GM18861 (cell line): ENCODE results near the gene TEF.
A peak's percentile ranks its signal among the peaks of the same experiment; 100 is the strongest.

Experiments
- ATAC-seq: cut with Tn5 transposase; IDR thresholded peaks from one replicate; pipeline ENCODE4 v1.9.1; 2021; ENCODE audit not compliant: unreplicated experiment

Gene TEF, protein sequence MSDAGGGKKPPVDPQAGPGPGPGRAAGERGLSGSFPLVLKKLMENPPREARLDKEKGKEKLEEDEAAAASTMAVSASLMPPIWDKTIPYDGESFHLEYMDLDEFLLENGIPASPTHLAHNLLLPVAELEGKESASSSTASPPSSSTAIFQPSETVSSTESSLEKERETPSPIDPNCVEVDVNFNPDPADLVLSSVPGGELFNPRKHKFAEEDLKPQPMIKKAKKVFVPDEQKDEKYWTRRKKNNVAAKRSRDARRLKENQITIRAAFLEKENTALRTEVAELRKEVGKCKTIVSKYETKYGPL

DNA sequence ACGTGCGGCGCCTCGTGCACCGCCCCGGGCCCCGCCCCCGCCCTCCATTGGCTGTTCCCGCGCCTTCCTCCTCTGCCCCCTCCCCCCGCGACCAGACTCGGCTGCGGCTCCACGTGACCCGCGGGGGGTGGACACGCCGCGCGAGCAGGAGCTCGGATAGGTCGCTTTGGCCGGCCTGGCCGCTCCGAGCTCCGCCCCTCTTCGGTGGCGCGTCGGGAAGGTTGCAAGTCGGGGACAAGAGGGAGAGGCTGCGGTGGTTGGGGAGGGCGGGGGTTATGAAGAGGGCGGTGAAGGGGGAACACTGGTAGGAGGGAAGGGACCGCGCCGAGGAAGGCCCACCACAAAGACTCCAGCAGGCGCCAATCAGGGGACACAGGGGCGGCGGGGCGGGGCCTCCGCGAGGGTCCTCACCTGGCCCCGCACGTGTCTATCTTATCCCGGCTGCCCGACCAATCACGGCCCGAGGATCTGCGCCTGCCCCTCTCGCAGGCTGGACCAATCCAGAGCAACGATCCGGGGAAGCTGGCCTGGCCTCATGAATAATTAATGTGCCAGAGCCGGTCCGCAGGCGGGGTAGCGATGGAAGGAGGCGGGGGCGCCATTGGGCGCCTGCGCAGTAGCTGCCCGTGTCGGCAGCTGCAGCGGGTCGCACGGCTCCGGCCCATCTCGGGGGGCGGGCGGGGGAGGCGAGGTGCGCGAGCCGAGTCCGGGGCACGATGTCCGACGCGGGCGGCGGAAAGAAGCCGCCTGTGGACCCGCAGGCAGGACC is at the start of gene TEF:
Gene TEF (plus strand): TSS at position 614 of the 769 bp plus-strand sequence. CDS start 103 bp downstream, at position 717.
- peak; percentile 86 for ATAC-seq

DNA sequence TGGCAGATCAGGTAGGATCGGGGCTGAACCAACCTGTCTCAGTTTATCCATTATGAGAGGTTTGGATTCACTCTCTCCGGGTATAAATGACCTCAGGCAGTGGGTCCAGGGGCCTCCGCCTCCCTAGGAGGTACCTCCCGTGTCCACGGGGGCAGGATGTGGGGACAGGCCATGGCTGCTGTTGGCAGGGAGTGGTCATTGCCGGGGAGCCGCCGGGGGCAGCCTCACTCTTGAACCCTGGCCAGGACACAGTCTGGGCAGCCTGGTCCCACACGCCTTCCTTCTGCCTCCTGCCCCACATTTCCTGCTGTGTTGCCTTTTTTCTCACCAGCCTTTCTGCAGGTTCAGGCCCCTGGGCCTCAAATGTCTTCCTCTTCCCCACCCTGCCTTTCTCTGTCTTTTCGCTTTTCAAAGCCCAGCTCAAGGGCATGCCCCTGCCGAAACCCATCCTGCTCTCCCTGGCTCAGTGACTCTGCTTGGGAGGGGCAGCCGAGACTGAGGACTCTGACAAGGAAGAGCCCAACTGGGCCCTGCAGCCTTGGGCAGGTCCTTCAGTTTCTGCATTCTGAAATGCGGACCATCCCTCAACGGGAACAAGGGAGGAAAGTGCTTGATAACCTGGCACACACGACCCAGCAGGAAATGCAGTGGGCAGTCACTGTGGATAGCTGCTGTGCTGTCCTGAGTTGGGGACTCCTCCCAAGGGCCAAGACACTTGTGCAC is 49.4 kb upstream of the TEF start:
- no peak for ATAC-seq

DNA sequence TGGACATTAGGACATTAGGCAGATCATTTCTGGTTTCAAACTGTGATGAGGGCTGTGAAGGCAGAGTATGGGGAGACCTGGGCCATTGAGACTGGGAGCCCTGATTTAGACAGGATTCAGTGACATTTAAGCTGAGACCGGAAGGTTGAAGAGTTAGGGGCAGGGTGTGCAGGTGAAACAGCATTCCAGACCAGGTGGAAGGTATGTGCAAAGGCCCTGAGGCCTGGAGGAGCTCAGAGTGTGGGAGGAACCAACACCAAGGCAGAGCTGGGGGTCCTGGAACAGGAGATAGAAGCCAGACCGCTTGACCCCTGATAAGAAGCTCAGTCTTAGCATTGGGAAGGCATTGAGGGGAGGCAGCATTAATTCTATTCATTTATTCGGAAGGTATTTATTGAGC is 47.9 kb upstream of the TEF start:
- no peak for ATAC-seq

DNA sequence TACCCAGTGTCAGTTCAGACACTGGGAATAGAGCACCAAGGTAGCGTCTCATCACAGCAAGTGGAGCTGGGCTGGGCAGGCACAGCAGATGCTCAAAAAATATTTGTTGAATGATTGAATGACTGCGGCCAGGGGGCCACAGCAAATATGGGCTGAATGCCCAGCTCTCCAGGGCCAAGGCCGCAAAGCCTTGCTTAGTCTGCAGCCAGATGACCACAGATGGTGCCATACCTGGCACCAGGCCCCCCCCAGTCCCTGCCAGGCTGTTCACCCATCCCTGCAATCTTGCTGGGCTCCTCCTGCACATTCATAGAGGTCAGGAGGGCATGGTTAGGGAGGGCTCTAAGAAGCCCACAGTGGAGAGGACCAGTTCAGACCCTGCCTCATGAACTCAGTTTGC is 47.5 kb upstream of the TEF start:
- ATAC-seq: no peak

DNA sequence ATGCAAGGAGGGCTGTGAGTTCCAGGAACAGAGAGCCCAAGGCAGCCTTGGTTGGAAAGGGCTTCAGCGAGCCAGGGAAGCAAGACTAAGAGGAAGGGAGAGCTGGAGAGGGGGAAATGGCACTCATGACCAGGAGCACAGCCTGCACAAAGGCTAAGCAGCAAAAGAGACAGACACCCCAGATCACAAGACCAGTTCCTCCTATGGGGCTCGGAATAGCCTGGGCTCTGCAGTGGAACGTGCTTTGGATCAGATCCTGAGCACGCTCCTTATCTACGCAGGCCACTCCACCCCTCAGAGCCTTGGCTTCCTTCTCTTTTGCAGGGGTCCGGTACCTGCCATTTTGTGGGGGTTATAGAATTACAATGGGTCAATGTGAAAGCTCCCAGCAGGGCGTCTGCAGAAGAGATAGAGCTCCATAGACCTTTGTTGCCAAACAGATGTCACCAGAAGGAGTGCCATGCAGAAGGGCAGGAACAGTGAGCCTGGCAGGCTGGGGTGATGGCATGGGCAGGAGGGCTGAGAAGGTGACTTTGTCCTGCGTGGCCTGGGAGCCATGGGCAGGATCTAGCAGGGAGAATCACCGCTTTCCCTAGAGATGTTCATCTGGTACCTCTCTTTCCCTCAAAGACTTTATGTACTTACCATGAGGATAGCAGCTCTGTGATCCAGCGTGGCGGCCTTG is 46.6 kb upstream of the TEF start:
- ATAC-seq: no peak

DNA sequence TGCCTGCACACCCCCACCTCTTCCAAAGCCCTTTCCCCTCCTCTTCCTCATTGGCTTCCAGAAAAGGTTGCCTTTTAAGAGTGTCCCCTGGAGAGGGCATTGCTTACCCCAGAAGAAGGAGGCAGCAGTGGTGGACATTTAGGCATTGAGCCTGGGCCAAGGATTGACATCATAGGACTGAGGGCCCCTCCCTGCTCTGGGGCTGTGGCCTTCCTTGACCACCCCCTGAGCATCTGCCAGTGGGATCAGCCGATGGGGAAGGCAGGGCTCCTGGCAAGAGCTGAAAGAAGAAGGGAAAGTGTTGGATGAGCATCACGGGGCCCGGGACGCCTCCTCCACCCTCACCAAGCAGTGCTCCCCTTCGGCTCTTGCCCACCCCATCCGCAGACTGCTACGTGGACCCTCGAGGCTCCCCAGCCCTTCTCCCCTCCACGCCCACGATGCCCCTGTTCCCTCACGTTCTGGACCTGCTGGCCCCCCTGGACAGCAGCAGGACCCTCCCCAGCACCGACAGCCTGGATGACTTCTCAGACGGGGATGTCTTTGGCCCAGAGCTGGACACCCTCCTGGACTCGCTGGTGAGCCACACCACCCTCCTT is 43.0 kb upstream of the TEF start:
- no peak for ATAC-seq

DNA sequence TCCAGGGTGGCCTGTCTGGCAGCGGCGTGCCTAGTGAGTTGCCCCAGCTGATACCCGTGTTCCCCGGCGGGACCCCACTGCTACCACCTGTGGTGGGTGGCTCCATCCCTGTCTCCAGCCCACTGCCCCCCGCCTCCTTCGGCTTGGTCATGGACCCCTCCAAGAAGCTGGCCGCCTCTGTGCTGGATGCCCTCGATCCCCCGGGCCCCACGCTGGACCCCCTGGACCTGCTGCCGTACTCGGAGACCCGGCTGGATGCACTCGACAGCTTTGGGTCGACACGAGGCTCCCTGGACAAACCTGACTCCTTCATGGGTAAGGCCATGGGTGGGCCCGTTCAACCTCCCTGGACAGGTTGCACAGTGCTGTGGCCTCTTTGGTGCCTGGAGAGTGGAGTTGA is 41.9 kb upstream of the TEF start:
- no peak for ATAC-seq

DNA sequence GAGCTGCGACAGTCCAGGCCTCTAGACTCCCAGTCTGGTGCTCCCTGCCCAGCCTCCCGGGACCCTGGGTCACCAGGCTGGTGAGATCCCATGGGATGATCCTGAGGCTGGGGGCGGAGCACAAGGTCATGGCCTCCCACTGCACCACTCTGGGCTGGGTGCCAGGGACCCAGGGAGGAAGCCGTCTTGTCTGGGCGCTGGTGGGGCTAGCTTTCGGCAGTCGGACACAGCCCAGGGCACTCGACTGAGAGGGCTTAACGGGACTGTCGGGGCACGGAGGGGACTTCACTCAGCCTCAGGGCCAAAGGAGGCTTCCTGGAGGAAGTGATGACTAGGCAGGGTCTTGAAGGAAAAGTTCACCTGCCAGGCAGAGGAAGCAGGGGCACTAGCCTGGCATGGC is 41.4 kb upstream of the TEF start:
- no peak for ATAC-seq

DNA sequence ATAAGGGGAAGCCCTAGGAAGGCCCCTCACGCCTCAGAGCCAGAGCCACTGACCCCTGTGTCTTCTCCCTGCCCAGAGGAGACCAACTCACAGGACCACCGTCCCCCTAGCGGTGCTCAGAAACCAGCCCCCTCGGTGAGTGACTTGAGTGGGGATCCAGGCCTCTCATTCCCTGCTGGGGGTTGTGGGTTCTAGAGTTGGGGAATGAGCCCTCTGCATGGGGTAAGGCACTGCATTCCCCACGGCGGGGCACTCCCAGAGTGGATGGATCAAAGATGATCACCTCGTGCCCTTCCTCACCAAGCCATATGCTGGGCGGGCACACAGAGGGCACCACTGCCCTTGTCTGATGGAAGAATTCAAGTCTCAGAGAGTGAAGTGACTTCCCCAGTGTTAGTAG is 40.7 kb upstream of the TEF start:
- no peak for ATAC-seq

DNA sequence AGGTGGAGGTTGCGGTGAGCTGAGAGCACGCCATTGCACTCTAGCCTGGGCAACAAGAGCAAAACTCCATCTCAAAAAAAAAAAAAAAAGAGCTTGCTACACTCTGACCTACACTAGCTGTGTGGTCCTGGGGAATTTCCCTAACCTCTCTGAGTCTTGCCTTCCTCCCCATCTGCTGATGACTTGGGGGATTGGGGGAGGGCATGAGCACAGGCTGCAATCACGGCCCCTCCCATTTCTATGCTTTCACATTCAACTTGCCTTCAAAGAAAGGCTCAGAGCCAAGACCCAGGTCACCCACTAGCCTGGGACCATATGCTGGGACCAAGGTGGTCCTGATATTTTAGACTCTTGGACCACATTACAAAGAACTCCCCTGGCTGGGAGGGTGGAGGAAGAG is 39.8 kb upstream of the TEF start:
- no peak for ATAC-seq

DNA sequence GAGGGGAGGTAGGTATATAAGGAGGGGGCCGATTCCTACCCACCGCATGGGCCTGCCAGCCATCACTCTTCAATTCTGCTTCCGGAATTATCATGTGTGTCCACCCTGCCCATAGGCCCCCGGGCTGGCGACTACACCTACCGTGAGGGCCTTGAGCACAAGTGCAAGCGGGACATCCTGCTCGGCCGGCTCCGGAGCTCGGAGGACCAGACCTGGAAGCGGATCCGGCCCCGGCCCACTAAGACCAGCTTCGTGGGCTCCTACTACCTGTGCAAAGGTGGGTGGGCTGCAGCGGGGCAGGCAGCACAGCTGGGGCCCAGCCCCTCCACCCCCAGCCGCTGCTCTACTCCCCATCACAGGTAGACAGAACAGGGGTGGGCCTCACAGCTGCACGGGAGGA is 38.4 kb upstream of the TEF start:
- ATAC-seq: no peak

DNA sequence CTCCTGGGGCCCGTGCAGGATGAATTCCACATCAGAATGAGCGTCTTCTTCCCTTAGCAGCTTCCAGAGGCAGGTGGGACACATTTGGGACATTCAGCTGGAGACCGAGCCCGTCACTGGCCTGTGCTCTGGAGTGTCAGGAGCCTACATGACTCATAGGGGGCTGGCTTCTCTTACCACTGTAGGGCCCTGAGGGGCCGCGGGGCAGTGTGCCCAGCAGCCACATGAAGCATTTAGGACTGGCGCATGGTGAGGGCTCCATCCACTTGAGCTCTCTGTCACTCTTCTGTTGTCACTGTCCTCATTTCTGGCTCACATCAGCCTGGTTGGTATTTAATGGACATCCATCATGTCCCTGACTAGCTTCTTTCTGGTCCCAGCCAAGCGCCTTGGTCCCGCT is 38.0 kb upstream of the TEF start:
- no peak for ATAC-seq

DNA sequence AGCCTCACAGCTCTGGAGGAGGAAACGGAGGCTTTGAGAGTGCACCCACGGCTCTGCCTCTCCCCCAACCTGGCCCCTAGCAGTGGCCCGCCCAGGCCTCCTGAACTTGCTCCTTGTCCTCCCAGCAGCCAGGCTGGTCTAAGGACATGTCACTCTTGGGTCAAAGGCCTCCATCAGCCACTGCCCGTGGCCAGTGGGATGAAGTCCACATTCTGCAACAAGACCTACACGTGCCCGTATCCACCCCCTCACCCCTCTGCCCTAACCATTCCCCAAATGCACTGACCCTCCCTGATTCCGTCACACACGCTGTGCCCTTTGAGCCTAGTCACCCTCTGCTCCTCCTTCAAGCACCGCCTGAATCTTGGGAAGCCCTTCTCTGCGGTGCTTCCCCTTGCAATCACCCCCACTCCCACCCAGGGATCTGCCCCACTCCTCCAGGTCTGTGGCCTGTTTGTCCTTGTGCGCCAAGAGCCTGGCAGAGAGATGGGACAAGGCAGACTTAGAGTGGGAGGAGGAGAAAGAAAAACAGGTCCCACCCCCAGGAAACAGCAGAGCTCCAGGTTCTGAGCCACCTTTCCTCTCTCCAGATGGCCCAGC is 37.5 kb upstream of the TEF start:
- ATAC-seq: no peak

DNA sequence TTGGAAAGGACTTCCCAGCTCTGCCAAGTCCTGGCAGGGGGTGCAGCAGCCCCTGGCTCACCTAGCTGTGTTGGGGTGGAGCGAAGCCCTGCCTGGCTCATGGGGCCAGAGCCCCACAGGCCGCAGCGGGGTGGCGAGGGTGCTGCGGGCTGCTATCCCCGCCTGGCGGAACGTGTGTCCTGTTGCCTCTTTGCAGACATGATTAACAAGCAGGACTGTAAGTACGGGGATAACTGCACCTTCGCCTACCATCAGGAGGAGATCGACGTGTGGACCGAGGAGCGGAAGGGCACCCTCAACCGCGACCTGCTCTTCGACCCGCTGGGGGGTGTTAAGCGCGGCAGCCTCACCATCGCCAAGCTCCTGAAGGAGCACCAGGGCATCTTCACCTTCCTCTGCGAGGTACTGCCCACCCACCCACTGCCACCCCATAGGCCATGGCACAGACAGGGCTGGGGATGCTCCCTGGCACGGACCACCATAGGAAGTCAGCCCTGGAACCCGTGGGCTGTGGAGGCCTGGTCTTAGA is 35.9 kb upstream of the TEF start:
- ATAC-seq: no peak

DNA sequence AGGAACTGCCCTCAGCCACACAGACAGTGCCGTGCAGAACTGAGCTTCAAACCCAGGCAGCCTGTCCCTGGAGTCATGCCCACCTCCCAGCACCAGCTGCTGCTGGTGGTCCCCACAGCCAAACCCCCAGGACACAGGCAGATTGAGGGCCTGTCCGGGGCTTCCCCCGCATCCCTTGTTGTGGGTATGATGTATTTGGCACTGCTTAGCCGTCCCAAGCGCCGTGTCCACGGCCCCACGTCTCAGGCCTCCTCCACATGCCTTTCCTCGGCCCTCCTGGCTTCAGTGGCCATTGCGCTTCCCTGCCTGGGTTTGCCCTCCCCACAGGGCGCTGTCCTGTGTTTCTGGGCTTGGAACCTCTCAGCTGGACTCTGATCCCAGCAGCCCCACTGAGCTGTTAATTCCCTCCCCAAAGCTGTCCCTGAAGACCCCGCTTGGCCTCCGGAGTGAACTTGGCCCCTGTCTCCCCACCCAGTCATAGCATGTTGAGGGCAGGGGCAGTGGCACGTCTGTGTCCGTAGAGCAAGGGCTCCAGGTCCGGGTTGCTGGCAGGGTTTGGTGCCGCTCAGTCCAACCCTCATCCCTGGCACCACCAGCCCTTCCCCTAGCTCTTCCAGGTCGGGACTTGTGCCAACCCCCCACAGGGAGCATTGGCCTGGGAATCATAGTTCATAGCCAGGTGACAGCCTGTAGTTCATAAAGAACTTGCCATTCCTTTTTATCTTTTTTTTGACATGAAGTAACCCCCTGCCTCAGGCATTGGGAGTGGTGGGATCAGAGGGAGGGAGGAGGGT is 34.5 kb upstream of the TEF start:
- no peak for ATAC-seq

DNA sequence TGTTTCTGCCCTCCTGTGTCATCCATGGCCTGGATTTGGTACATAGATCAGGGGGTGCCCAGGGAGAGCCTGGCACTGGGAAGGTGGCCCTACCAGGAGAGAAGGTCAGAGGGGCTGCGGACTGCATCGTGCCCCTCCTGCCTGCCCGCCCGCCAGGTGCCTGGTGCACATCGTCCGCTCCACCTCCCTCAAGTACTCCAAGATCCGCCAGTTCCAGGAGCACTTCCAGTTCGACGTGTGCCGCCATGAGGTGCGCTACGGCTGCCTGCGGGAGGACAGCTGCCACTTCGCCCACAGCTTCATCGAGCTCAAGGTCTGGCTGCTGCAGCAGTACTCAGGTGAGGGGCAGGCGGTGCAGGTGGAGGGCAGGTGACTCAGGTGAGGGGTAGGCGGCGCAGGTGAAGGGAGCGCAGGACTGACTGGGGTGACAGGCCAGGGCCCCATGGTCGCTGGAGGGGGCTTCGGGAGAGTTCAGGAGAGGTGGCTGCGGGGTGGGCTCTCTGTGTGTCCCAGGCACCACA is 32.7 kb upstream of the TEF start:
- no peak for ATAC-seq

DNA sequence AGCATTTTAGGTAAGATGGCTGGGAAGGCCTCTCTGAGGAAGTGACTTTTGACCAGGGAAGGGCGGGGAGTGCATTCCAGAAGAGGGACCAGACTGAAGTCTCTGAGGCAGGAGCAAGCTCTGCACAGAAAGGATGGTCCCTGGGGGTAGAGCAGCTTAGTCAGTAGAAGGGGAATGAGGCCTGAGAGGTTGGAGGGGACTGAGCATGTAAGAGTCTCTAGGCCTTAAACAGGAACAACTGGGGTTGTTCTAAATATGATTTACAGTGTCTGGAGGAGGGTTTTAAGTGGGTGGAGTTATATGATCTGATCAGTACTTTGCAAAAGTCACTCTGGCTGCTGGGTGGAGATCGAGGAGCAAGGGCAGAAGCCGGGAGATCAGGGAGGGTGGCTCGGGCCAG is 31.7 kb upstream of the TEF start:
- no peak for ATAC-seq

DNA sequence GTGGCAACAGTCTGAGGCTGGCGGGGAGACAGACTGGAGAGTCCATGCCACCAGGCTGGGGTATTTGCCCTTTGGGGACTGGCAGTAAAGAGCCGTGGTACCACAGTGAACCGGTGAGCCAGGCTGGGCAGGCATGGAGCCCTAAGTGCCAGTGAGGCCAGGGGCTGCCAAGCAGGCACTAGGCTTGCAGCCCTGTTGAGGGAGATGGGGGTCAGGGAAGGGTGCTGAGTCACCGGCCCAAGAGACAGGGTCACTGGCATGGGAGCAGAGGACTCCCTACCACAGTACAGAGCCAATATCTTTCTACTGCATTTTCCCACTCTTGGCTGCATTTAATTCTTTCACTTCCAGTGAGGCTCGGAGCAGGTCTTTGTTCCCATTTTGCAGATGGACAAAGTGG is 30.7 kb upstream of the TEF start:
- no peak for ATAC-seq

DNA sequence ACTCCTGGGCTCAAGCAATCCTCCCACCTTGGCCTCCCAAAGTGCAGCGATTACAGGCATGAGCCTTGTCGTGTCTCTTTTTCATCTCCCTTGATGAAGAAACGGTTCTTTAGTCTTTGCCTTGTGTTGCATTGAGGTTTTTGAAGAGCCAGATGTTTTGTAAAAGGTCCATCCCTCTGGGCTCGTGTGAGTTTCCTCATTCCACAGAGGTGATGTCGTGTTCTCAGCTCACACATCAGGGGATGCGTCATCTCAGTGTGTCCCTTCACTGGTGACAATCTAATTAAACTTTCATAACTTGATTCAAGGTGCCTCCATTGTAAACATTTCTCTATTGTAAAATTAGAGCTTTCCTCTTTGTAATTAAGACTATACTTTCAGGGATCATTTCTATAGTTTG is 29.7 kb upstream of the TEF start:
- ATAC-seq: no peak
